H1 (cell line): ENCODE data around the gene PRMT1. TPM values are rescaled to one million over a fixed set of nuclear protein-coding genes. Genes with fewer than 3 reads are reported as not detected.

Source experiments
- BACH1 ChIP-seq: IDR thresholded peaks from 2 replicates; pipeline ENCODE4 v1.6.1; 2012; ENCODE audit warnings: low read length, improper control_type of control experiment
- BCL11A ChIP-seq, 2 experiments: IDR thresholded peaks; one replicate each; pipeline ENCODE4 v1.6.1; 2011; ENCODE audit warnings: low read depth in 2 of 2, low read length in 2 of 2, mild to moderate bottlenecking in 2 of 2
- BRCA1 ChIP-seq: IDR thresholded peaks from 2 replicates; pipeline ENCODE4 v1.6.1; 2012; ENCODE audit warnings: low read depth, low read length, improper control_type of control experiment
- CBX8 ChIP-seq: fragments of 300-800, 300-1000 bp; sonication (generic); IDR thresholded peaks from 2 replicates; pipeline ENCODE4 v1.7.1; 2016; ENCODE audit warnings: low read depth, low read length, borderline replicate concordance
- CREB1 ChIP-seq: IDR thresholded peaks from 2 replicates; pipeline ENCODE4 v1.6.1; 2012; ENCODE audit warnings: inconsistent platforms
- FOSL1 ChIP-seq: IDR thresholded peaks from 2 replicates; pipeline ENCODE4 v1.6.1; 2011; ENCODE audit warnings: mild to moderate bottlenecking, low read depth, low read length, moderate library complexity; ENCODE audit not compliant: insufficient read depth
- GABPA ChIP-seq: IDR thresholded peaks from 2 replicates; pipeline ENCODE4 v1.6.1; 2011; ENCODE audit warnings: mild to moderate bottlenecking, low read length, moderate library complexity, borderline replicate concordance; ENCODE audit not compliant: insufficient read depth
- KDM1A ChIP-seq: fragments of 200-600, 300-600 bp; sonication (generic); IDR thresholded peaks from 2 replicates; pipeline ENCODE4 v1.7.1; 2016; ENCODE audit warnings: mild to moderate bottlenecking, low read length, borderline replicate concordance
- MAFK ChIP-seq: IDR thresholded peaks from 2 replicates; pipeline ENCODE4 v1.6.1; 2012; ENCODE audit warnings: low read depth, mild to moderate bottlenecking, improper control_type of control experiment, low read length
- PHF8 ChIP-seq: fragments of 200-600 bp; sonication (generic); conservative IDR thresholded peaks from 2 replicates; pipeline ENCODE4 v1.7.1; 2012; ENCODE audit warnings: low read depth, mild to moderate bottlenecking, inconsistent platforms, low read length, moderate library complexity
- POLR2AphosphoS5 ChIP-seq: IDR thresholded peaks from 2 replicates; pipeline ENCODE4 v1.6.1; 2011; ENCODE audit warnings: low read depth, low read length
- RAD21 ChIP-seq, 2 experiments: IDR thresholded peaks in 1 of 2; conservative IDR thresholded peaks in 1 of 2; 2 replicates each; pipeline ENCODE4 v1.6.1; 2011; ENCODE audit warnings: low read depth in 2 of 2, low read length in 2 of 2, improper control_type of control experiment in 1 of 2, inconsistent platforms in 1 of 2, mild to moderate bottlenecking in 1 of 2, moderate library complexity in 1 of 2
- RFX5 ChIP-seq: IDR thresholded peaks from 2 replicates; pipeline ENCODE4 v1.6.1; 2011; ENCODE audit warnings: low read depth, low read length, improper control_type of control experiment, borderline replicate concordance
- SAP30 ChIP-seq: fragments of 300-600 bp; sonication (generic); IDR thresholded peaks from 2 replicates; pipeline ENCODE4 v1.7.1; 2012; ENCODE audit warnings: low read length, moderate library complexity, mild to moderate bottlenecking, inconsistent platforms; ENCODE audit not compliant: insufficient read depth, insufficient replicate concordance
- SIN3A ChIP-seq, 2 experiments: IDR thresholded peaks in 1 of 2; conservative IDR thresholded peaks in 1 of 2; 2 replicates each; pipeline ENCODE4 v1.6.1; 2011 to 2012; ENCODE audit warnings: low read length in 2 of 2, improper control_type of control experiment in 1 of 2, low read depth in 1 of 2, mild to moderate bottlenecking in 1 of 2
- SP1 ChIP-seq: IDR thresholded peaks from 2 replicates; pipeline ENCODE4 v1.6.1; 2011; ENCODE audit warnings: low read depth, low read length
- TBP ChIP-seq: IDR thresholded peaks from 2 replicates; pipeline ENCODE4 v1.6.1; 2011; ENCODE audit warnings: low read depth, low read length, improper control_type of control experiment
- USF2 ChIP-seq: IDR thresholded peaks from 2 replicates; pipeline ENCODE4 v1.6.1; 2011; ENCODE audit warnings: low read length, improper control_type of control experiment
- YY1 ChIP-seq: IDR thresholded peaks from 2 replicates; pipeline ENCODE4 v1.6.1; 2011; ENCODE audit warnings: low read depth, mild to moderate bottlenecking, low read length
- polyA plus RNA-seq, 7 experiments: library from polyadenylated mRNA; depleted of rRNA in 3 of 7; stranded (reverse) in 5 of 7; unstranded in 2 of 7; fragments of >200 nt in 5 of 7; fragments of 200-250 nt in 2 of 7; gene quantifications; 1 replicate in 5 of 7; 2 replicates in 1 of 7; 4 replicates in 1 of 7; pipeline versions ENCODE4 v1.2.1 to v1.2.3, GENCODE V29; 2011 to 2013; ENCODE audit warnings: missing spikeins in 2 of 7, mixed read lengths in 2 of 7
- total RNA-seq: library from RNA; stranded (reverse); fragmentation: NEBNext Ultra II Directional; extraction: Animal tissue kit (Norgen Biotek cat#: 25700); gene quantifications from 2 replicates; pipeline ENCODE4 v1.2.1, GENCODE V29; 2021

PRMT1 gene
- total and polyA plus RNA-seq, 2 of the 8 experiments (the other 6 are each of a cell fraction or from before 2014, with no cell fraction given), result 561 to 1,215 TPM

- TF ChIP-seq USF2 (no peak), SIN3A (conservative IDR thresholded peaks at IDR 0.05 in 1 of 2, IDR thresholded peaks at IDR 0.05 in 1 of 2; ENCODE audit: low read depth in 1 of 2, low read length in 2 of 2) (peak in 1 of 2 experiments; percentile 34; a peak in 1 of 4 replicates), KDM1A (no peak), BCL11A (IDR thresholded peaks at IDR 0.05; ENCODE audit: low read depth in 2 of 2, low read length in 2 of 2) (no peak), BACH1 (no peak), YY1 (no peak), CBX8 (no peak), POLR2AphosphoS5 (peak; percentile 96), PHF8 (peak; percentile 90), SAP30 (no peak), MAFK (0 out of 2 replicates have a peak, but pooled peaks have one; percentile 12), RFX5 (no peak), GABPA (no peak), FOSL1 (no peak), CREB1 (no peak), BRCA1 (no peak), SP1 (peak; percentile 73), TBP (peak; percentile 96), RAD21 (IDR thresholded peaks at IDR 0.05 in 1 of 2, conservative IDR thresholded peaks at IDR 0.05 in 1 of 2; ENCODE audit: low read depth in 2 of 2, low read length in 2 of 2) (no peak)
- TF ChIP-seq, all 59 proteins: peak for 16
Measured at GRCh38 chr19:49676136-49676783, 811 bp upstream of the PRMT1 start (continued).
